Measurements from ENCODE around the gene IGF1R. TPM values are rescaled to one million over a fixed set of nuclear protein-coding genes. Genes with fewer than 3 reads are reported as not detected.

The IGF1R gene
- total RNA-seq, 1 donor from 2014 or later, result 29.2 TPM

Small RNAs within 50 kb of the gene (microRNA-seq; reads per million reads assigned to microRNA genes)
- not detected for gene MIR4714 (ENCODE audit: borderline number of aligned reads)

Measured in mesenteric fat pad (tissue), 1 donor.